Suprapubic skin (tissue), 4 donors: ENCODE data around the gene ACAD9. TPM values are rescaled to one million over a fixed set of nuclear protein-coding genes. Genes with fewer than 3 reads are reported as not detected.

Source experiments
- DNase-seq, 2 donors: peaks; one replicate each; pipeline ENCODE4 v3.0.0-alpha.2; 2019; ENCODE audit warnings: low spot score in 2 of 2
- H3K27ac ChIP-seq: fragments of 200-600 bp; sonication (generic); one replicate; pipeline ENCODE4 v1.5.1; 2019
- H3K27me3 ChIP-seq: fragments of 200-600 bp; sonication (generic); one replicate; pipeline ENCODE4 v1.5.1; 2019
- H3K36me3 ChIP-seq: fragments of 200-600 bp; sonication (generic); one replicate; pipeline ENCODE4 v1.5.1; 2019
- H3K4me1 ChIP-seq: fragments of 200-600 bp; sonication (generic); one replicate; pipeline ENCODE4 v1.5.1; 2019
- H3K4me3 ChIP-seq: fragments of 200-600 bp; sonication (generic); one replicate; pipeline ENCODE4 v1.5.1; 2019; ENCODE audit warnings: mild to moderate bottlenecking
- H3K9me3 ChIP-seq: fragments of 200-600 bp; sonication (generic); one replicate; pipeline ENCODE4 v1.5.1; 2019
- CTCF ChIP-seq, 2 donors: fragments of 200-600 bp in 1 of 2; fragments of 450-650 bp in 1 of 2; sonication (generic) in 1 of 2; IDR thresholded peaks; one replicate each; pipeline ENCODE4 v1.5.1; 2016 to 2019; ENCODE audit warnings: antibody characterized with exemption in 2 of 2, mild to moderate bottlenecking in 1 of 2, moderate library complexity in 1 of 2
- EP300 ChIP-seq: sonication (generic); formaldehyde crosslinking; IDR thresholded peaks from one replicate; pipeline ENCODE4 v1.6.1; 2017; ENCODE audit warnings: antibody characterized with exemption
- POLR2A ChIP-seq, 2 donors: fragments of 450-650 bp; IDR thresholded peaks; one replicate each; pipeline ENCODE4 v1.6.1; 2017; ENCODE audit warnings: antibody characterized with exemption in 2 of 2, mild to moderate bottlenecking in 2 of 2, moderate library complexity in 2 of 2
- POLR2AphosphoS5 ChIP-seq, 3 donors: sonication (generic); formaldehyde crosslinking; IDR thresholded peaks; one replicate each; pipeline ENCODE4 v1.6.1; 2017; ENCODE audit warnings: antibody characterized with exemption in 3 of 3
- WGBS: methylation state at CpG from one replicate; pipeline ENCODE4 v1.1.5; 2018; 5-methylcytosine and 5-hydroxymethylcytosine counted together
- total RNA-seq, 4 donors: library from RNA; depleted of rRNA; stranded (reverse); fragments of >200 nt; gene quantifications; one replicate each; pipeline ENCODE4 v1.1.0, GENCODE V29; 2016

The ACAD9 gene
- total RNA-seq, 4 donors from 2014 or later = 118 to 164 (median 138) TPM

- no peak overlapping the region for H3K27ac ChIP-seq
- 78% methylated on average over 4 of the region's 15 CpGs for WGBS
- H3K4me3 ChIP-seq = no peak overlapping the region
- H3K9me3 ChIP-seq = no peaks in the 10 kb centered on the region
- TF ChIP-seq POLR2AphosphoS5 (IDR thresholded peaks at IDR 0.05) (no peak), POLR2A (IDR thresholded peaks at IDR 0.05) (no peak), EP300 (no peak), CTCF (IDR thresholded peaks at IDR 0.05) (no peak)
- H3K27me3 ChIP-seq = no peaks in the 10 kb centered on the region
- H3K36me3 ChIP-seq = peaks cover 100% of the 10 kb centered on the region
- no peaks in the 10 kb centered on the region for H3K4me1 ChIP-seq
- no peak for DNase-seq
Observed at GRCh38 chr3:128907706-128908445, 28.5 kb downstream of the ACAD9 start.

GRCh38 chr3:128908951-128909350 is 29.5 kb downstream of the ACAD9 start:
- H3K27ac ChIP-seq = no peak overlapping the region
- H3K4me3 ChIP-seq = no peak overlapping the region
- TF ChIP-seq POLR2A (IDR thresholded peaks at IDR 0.05) (no peak), EP300 (no peak), POLR2AphosphoS5 (IDR thresholded peaks at IDR 0.05) (no peak), CTCF (IDR thresholded peaks at IDR 0.05) (no peak)
- WGBS = 97% methylated on average over 5 of the region's 6 CpGs
- H3K36me3 ChIP-seq = peaks cover 100% of the 10 kb centered on the region
- H3K4me1 ChIP-seq = no peaks in the 10 kb centered on the region
- H3K27me3 ChIP-seq = no peaks in the 10 kb centered on the region
- DNase-seq = no peak
- H3K9me3 ChIP-seq = no peaks in the 10 kb centered on the region

GRCh38 chr3:128910006-128910405 is 30.6 kb downstream of the ACAD9 start:
- TF ChIP-seq POLR2AphosphoS5 (IDR thresholded peaks at IDR 0.05) (no peak), EP300 (no peak), POLR2A (IDR thresholded peaks at IDR 0.05) (no peak), CTCF (IDR thresholded peaks at IDR 0.05) (no peak)
- WGBS = 93% methylated on average over 3 of the region's 13 CpGs
- H3K4me1 ChIP-seq = no peaks in the 10 kb centered on the region
- DNase-seq = peak in 1 of 2 donors; percentile 68
- H3K9me3 ChIP-seq = no peaks in the 10 kb centered on the region
- no peak overlapping the region for H3K4me3 ChIP-seq
- no peak overlapping the region for H3K27ac ChIP-seq
- no peaks in the 10 kb centered on the region for H3K27me3 ChIP-seq
- H3K36me3 ChIP-seq = peaks cover 100% of the 10 kb centered on the region

- Histone ChIP-seq H3K4me3 (no peak overlapping the region), H3K36me3 (peaks cover 93% of the 10 kb centered on the region), H3K27ac (no peak overlapping the region), H3K9me3 (no peaks in the 10 kb centered on the region), H3K4me1 (no peaks in the 10 kb centered on the region), H3K27me3 (no peaks in the 10 kb centered on the region)
- DNase-seq = peak in 1 of 2 donors; percentile 32
- TF ChIP-seq POLR2A (IDR thresholded peaks at IDR 0.05) (no peak), POLR2AphosphoS5 (IDR thresholded peaks at IDR 0.05) (no peak), EP300 (no peak), CTCF (IDR thresholded peaks at IDR 0.05) (no peak)
- 91% methylated on average over 7 of the region's 7 CpGs for WGBS
Observed at GRCh38 chr3:128911911-128912310, 32.5 kb downstream of the ACAD9 start.

- Histone ChIP-seq H3K27ac (no peak overlapping the region), H3K4me3 (no peak overlapping the region), H3K27me3 (no peaks in the 10 kb centered on the region), H3K36me3 (peaks cover 65% of the 10 kb centered on the region), H3K9me3 (no peaks in the 10 kb centered on the region), H3K4me1 (no peaks in the 10 kb centered on the region)
- no peak for TF ChIP-seq CTCF (IDR thresholded peaks at IDR 0.05)
- no peak for TF ChIP-seq POLR2AphosphoS5 (IDR thresholded peaks at IDR 0.05)
- no peak for TF ChIP-seq EP300
- no peak for TF ChIP-seq POLR2A (IDR thresholded peaks at IDR 0.05)
- WGBS = 92% methylated on average over 10 of the region's 10 CpGs
- peak; percentile 41 to 72 for DNase-seq
Observed at GRCh38 chr3:128914966-128915645, 35.7 kb downstream of the ACAD9 start.
